ENCODE measurements around the gene RTL10. TPM values are rescaled to one million over a fixed set of nuclear protein-coding genes. Genes with fewer than 3 reads are reported as not detected.

RTL10 gene
- total and polyA plus RNA-seq, 2 of the 13 experiments (the other 11 are each of a cell fraction or from before 2014, with no cell fraction given) = 14.1 to 15.8 TPM

- peak; percentile 90 for TF ChIP-seq ZNF503 (CRISPR knock-in tag; IDR thresholded peaks at IDR 0.05)
- no peak for TF ChIP-seq ZIK1 (CRISPR knock-in tag; IDR thresholded peaks at IDR 0.05; ENCODE audit: borderline replicate concordance, low read depth)
- TF ChIP-seq ZNF124 (CRISPR knock-in tag; IDR thresholded peaks at IDR 0.05) = no peak
- TF ChIP-seq TBP (CRISPR knock-in tag; IDR thresholded peaks at IDR 0.05) = no peak
- no peak for TF ChIP-seq ZNF639 (CRISPR knock-in tag; conservative IDR thresholded peaks at IDR 0.05)
- TF ChIP-seq KAT7 (CRISPR knock-in tag; IDR thresholded peaks at IDR 0.05; ENCODE audit: borderline replicate concordance) = no peak
- TF ChIP-seq, protein P1, sequence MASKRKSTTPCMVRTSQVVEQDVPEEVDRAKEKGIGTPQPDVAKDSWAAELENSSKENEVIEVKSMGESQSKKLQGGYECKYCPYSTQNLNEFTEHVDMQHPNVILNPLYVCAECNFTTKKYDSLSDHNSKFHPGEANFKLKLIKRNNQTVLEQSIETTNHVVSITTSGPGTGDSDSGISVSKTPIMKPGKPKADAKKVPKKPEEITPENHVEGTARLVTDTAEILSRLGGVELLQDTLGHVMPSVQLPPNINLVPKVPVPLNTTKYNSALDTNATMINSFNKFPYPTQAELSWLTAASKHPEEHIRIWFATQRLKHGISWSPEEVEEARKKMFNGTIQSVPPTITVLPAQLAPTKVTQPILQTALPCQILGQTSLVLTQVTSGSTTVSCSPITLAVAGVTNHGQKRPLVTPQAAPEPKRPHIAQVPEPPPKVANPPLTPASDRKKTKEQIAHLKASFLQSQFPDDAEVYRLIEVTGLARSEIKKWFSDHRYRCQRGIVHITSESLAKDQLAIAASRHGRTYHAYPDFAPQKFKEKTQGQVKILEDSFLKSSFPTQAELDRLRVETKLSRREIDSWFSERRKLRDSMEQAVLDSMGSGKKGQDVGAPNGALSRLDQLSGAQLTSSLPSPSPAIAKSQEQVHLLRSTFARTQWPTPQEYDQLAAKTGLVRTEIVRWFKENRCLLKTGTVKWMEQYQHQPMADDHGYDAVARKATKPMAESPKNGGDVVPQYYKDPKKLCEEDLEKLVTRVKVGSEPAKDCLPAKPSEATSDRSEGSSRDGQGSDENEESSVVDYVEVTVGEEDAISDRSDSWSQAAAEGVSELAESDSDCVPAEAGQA (IDR thresholded peaks at IDR 0.05; ENCODE audit: low read depth) = no peak
- TF ChIP-seq, protein P1 (CRISPR knock-in tag; IDR thresholded peaks at IDR 0.05; ENCODE audit: borderline replicate concordance) = no peak
- no peak for TF ChIP-seq YY1 (IDR thresholded peaks at IDR 0.05; ENCODE audit: insufficient read depth, insufficient replicate concordance, low read depth, low read length)
- TF ChIP-seq, protein P2, sequence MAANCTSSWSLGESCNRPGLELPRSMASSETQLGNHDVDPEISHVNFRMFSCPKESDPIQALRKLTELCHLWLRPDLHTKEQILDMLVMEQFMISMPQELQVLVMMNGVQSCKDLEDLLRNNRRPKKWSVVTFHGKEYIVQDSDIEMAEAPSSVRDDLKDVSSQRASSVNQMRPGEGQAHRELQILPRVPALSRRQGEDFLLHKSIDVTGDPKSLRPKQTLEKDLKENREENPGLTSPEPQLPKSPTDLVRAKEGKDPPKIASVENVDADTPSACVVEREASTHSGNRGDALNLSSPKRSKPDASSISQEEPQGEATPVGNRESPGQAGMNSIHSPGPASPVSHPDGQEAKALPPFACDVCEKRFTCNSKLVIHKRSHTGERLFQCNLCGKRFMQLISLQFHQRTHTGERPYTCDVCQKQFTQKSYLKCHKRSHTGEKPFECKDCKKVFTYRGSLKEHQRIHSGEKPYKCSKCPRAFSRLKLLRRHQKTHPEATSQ (CRISPR knock-in tag; IDR thresholded peaks at IDR 0.05; ENCODE audit: borderline replicate concordance) = no peak
- no peak for TF ChIP-seq SMAD9 (CRISPR knock-in tag; IDR thresholded peaks at IDR 0.05)
- TF ChIP-seq, protein P3, sequence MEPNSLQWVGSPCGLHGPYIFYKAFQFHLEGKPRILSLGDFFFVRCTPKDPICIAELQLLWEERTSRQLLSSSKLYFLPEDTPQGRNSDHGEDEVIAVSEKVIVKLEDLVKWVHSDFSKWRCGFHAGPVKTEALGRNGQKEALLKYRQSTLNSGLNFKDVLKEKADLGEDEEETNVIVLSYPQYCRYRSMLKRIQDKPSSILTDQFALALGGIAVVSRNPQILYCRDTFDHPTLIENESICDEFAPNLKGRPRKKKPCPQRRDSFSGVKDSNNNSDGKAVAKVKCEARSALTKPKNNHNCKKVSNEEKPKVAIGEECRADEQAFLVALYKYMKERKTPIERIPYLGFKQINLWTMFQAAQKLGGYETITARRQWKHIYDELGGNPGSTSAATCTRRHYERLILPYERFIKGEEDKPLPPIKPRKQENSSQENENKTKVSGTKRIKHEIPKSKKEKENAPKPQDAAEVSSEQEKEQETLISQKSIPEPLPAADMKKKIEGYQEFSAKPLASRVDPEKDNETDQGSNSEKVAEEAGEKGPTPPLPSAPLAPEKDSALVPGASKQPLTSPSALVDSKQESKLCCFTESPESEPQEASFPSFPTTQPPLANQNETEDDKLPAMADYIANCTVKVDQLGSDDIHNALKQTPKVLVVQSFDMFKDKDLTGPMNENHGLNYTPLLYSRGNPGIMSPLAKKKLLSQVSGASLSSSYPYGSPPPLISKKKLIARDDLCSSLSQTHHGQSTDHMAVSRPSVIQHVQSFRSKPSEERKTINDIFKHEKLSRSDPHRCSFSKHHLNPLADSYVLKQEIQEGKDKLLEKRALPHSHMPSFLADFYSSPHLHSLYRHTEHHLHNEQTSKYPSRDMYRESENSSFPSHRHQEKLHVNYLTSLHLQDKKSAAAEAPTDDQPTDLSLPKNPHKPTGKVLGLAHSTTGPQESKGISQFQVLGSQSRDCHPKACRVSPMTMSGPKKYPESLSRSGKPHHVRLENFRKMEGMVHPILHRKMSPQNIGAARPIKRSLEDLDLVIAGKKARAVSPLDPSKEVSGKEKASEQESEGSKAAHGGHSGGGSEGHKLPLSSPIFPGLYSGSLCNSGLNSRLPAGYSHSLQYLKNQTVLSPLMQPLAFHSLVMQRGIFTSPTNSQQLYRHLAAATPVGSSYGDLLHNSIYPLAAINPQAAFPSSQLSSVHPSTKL (CRISPR knock-in tag; IDR thresholded peaks at IDR 0.05) = peak; percentile 86; the same call in 1 of the 2 replicates
- peak; percentile 86; the same call in 1 of the 2 replicates for TF ChIP-seq ETV5 (CRISPR knock-in tag; IDR thresholded peaks at IDR 0.05; ENCODE audit: borderline replicate concordance)
- no peak for TF ChIP-seq ZNF678 (CRISPR knock-in tag; IDR thresholded peaks at IDR 0.05)
These were observed 26.3 kb upstream of the RTL10 start (continued) for GRCh38 chr22:19880786-19881569.

All from HepG2 (cell line).